Measurements from ENCODE around the gene CNNM4. TPM values are rescaled to one million over a fixed set of nuclear protein-coding genes. Genes with fewer than 3 reads are reported as not detected.

CNNM4 gene
- total RNA-seq, result 3.9 and 5.6 TPM in 2 replicates

GRCh38 chr2:96760036-96760985, at the start of gene CNNM4:
Gene CNNM4 (plus strand): TSS chr2:96760902. CDS start chr2:96761000, 98 bp downstream.
- peak; percentile 94 for DNase-seq (ENCODE audit: low read depth)
- no peak for TF ChIP-seq CTCF (IDR thresholded peaks at IDR 0.05; ENCODE audit: insufficient read depth, low read depth, low read length)
- peak within 1 kb of the TSS; percentile 77 for H3K4me3 ChIP-seq (ENCODE audit: low read depth, low read length)

- no peak for DNase-seq (ENCODE audit: low read depth)
- no peak for TF ChIP-seq CTCF (IDR thresholded peaks at IDR 0.05; ENCODE audit: insufficient read depth, low read depth, low read length)
- H3K4me3 ChIP-seq (ENCODE audit: low read depth, low read length), result no peak overlapping the region
Measured at GRCh38 chr2:96710985-96711384, 49.7 kb upstream of the CNNM4 start.

- no peak for TF ChIP-seq CTCF (IDR thresholded peaks at IDR 0.05; ENCODE audit: insufficient read depth, low read depth, low read length)
- DNase-seq (ENCODE audit: low read depth), result peak; percentile 18
- no peak overlapping the region for H3K4me3 ChIP-seq (ENCODE audit: low read depth, low read length)
Measured at GRCh38 chr2:96715658-96716057, 45.0 kb upstream of the CNNM4 start.

- no peak overlapping the region for H3K4me3 ChIP-seq (ENCODE audit: low read depth, low read length)
- TF ChIP-seq CTCF (IDR thresholded peaks at IDR 0.05; ENCODE audit: insufficient read depth, low read depth, low read length), result no peak
- no peak for DNase-seq (ENCODE audit: low read depth)
Measured at GRCh38 chr2:96716388-96716787, 44.3 kb upstream of the CNNM4 start.

- TF ChIP-seq CTCF (IDR thresholded peaks at IDR 0.05; ENCODE audit: insufficient read depth, low read depth, low read length), result no peak
- H3K4me3 ChIP-seq (ENCODE audit: low read depth, low read length), result no peak overlapping the region
- DNase-seq (ENCODE audit: low read depth), result no peak
Measured at GRCh38 chr2:96726131-96726530, 34.6 kb upstream of the CNNM4 start.

GRCh38 chr2:96727431-96727830, 33.3 kb upstream of the CNNM4 start:
- no peak for TF ChIP-seq CTCF (IDR thresholded peaks at IDR 0.05; ENCODE audit: insufficient read depth, low read depth, low read length)
- H3K4me3 ChIP-seq (ENCODE audit: low read depth, low read length), result no peak overlapping the region
- DNase-seq (ENCODE audit: low read depth), result peak; percentile 66

All from fibroblast of villous mesenchyme (primary cell).